Measurements from ENCODE around the gene TMEM119. TPM values are rescaled to one million over a fixed set of nuclear protein-coding genes. Genes with fewer than 3 reads are reported as not detected.

The TMEM119 gene
- total RNA-seq, 1 experiment from 2014 or later: not detected

GRCh38 chr12:108580531-108580930 lies 17.4 kb downstream of the TMEM119 start:
- no peak overlapping the region for H3K27ac ChIP-seq (ENCODE audit: low read depth, low read length, poor library complexity, severe bottlenecking)
- CTCF ChIA-PET: no interaction called here

GRCh38 chr12:108578813-108579212 lies 19.1 kb downstream of the TMEM119 start:
- CTCF ChIA-PET: no interaction called here
- TF ChIP-seq CTCF (conservative IDR thresholded peaks at IDR 0.05; ENCODE audit: low read depth, low read length) (no peak), EZH2 (IDR thresholded peaks at IDR 0.05; ENCODE audit: borderline replicate concordance, low read depth, low read length, poor library complexity, severe bottlenecking) (no peak)
- no peak overlapping the region for H3K4me3 ChIP-seq (ENCODE audit: low read depth, low read length, poor library complexity, severe bottlenecking)
- no peaks in the 10 kb centered on the region for H3K27me3 ChIP-seq (replicated peaks; ENCODE audit: insufficient read depth, low read depth, low read length, poor library complexity)
- H3K9me3 ChIP-seq (ENCODE audit: low read depth, low read length, poor library complexity, severe bottlenecking): no peaks in the 10 kb centered on the region
- no peaks in the 10 kb centered on the region for H3K4me1 ChIP-seq (ENCODE audit: insufficient read depth, low read length, poor library complexity, severe bottlenecking)
- no peak overlapping the region for H3K27ac ChIP-seq (ENCODE audit: low read depth, low read length, poor library complexity, severe bottlenecking)
- BruUV-seq (replicated peaks): no TSS peak
- no peak for DNase-seq (ENCODE audit: low spot score)
- no peaks in the 10 kb centered on the region for H3K36me3 ChIP-seq (ENCODE audit: insufficient read depth, low read length, poor library complexity, severe bottlenecking)
- intact Hi-C loops (cut with micrococcal nuclease; ENCODE audit: unreplicated experiment): no loop called here
- POLR2A ChIA-PET (ENCODE audit: low non-redundant PET): no interaction called here

More at GRCh38 chr12:108580531-108580930, 17.4 kb downstream of the TMEM119 start:
- Histone ChIP-seq H3K4me1 (ENCODE audit: insufficient read depth, low read length, poor library complexity, severe bottlenecking) (no peaks in the 10 kb centered on the region), H3K9me3 (ENCODE audit: low read depth, low read length, poor library complexity, severe bottlenecking) (no peaks in the 10 kb centered on the region), H3K36me3 (ENCODE audit: insufficient read depth, low read length, poor library complexity, severe bottlenecking) (no peaks in the 10 kb centered on the region), H3K4me3 (ENCODE audit: low read depth, low read length, poor library complexity, severe bottlenecking) (no peak overlapping the region), H3K27me3 (replicated peaks; ENCODE audit: insufficient read depth, low read depth, low read length, poor library complexity) (no peaks in the 10 kb centered on the region)
- intact Hi-C loops (cut with micrococcal nuclease; ENCODE audit: unreplicated experiment): no loop called here
- POLR2A ChIA-PET (ENCODE audit: low non-redundant PET): no interaction called here
- no peak for DNase-seq (ENCODE audit: low spot score)
- no TSS peak for BruUV-seq (replicated peaks)
- TF ChIP-seq CTCF (conservative IDR thresholded peaks at IDR 0.05; ENCODE audit: low read depth, low read length) (no peak), EZH2 (IDR thresholded peaks at IDR 0.05; ENCODE audit: borderline replicate concordance, low read depth, low read length, poor library complexity, severe bottlenecking) (no peak)

DNA sequence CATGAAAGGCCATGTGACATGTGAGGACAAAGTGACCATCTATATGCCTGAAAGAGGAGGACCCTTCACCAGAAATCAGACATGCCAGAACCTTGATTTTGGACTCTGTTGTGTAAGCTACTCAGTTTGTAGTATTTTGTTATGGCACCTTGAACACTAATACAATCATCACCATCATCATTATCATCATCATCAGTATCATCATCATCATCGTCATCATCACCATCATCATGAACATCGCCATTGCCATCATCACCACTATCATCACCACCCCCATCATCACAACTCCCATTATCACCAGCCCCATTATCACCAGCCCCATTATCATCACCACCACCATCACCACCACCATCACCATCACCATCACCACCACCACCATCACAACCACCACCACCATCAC lies 19.6 kb downstream of the TMEM119 start:
- TF ChIP-seq EZH2 (IDR thresholded peaks at IDR 0.05; ENCODE audit: borderline replicate concordance, low read depth, low read length, poor library complexity, severe bottlenecking) (no peak), CTCF (conservative IDR thresholded peaks at IDR 0.05; ENCODE audit: low read depth, low read length) (no peak)
- H3K27ac ChIP-seq (ENCODE audit: low read depth, low read length, poor library complexity, severe bottlenecking): no peak overlapping the region
- DNase-seq (ENCODE audit: low spot score): no peak
- no peaks in the 10 kb centered on the region for H3K36me3 ChIP-seq (ENCODE audit: insufficient read depth, low read length, poor library complexity, severe bottlenecking)
- no peaks in the 10 kb centered on the region for H3K4me1 ChIP-seq (ENCODE audit: insufficient read depth, low read length, poor library complexity, severe bottlenecking)
- intact Hi-C loops (cut with micrococcal nuclease; ENCODE audit: unreplicated experiment): no loop called here
- CTCF ChIA-PET: no interaction called here
- H3K4me3 ChIP-seq (ENCODE audit: low read depth, low read length, poor library complexity, severe bottlenecking): no peak overlapping the region
- BruUV-seq (replicated peaks): no TSS peak
- no peaks in the 10 kb centered on the region for H3K27me3 ChIP-seq (replicated peaks; ENCODE audit: insufficient read depth, low read depth, low read length, poor library complexity)
- POLR2A ChIA-PET (ENCODE audit: low non-redundant PET): no interaction called here
- no peaks in the 10 kb centered on the region for H3K9me3 ChIP-seq (ENCODE audit: low read depth, low read length, poor library complexity, severe bottlenecking)
